K562 (cell line): ENCODE data around the gene DNAJC17.

ENCODE experiments used
- TF ChIP-seq, protein P1 (sequence below), 3 experiments: IDR thresholded peaks in 2 of 3; conservative IDR thresholded peaks in 1 of 3; 2 replicates each; pipeline ENCODE4 v1.5.1; 2011 to 2012; ENCODE audit warnings: low read length in 3 of 3, mild to moderate bottlenecking in 3 of 3, control low read depth in 2 of 3, improper control_type of control experiment in 1 of 3, inconsistent platforms in 1 of 3, low read depth in 1 of 3, mixed read lengths in 1 of 3, moderate library complexity in 1 of 3; ENCODE audit not compliant: insufficient read depth in 2 of 3
- TF ChIP-seq, protein P2 (sequence below): sonication (generic); formaldehyde crosslinking; IDR thresholded peaks from 2 replicates; pipeline ENCODE4 v1.8.0; 2023; ENCODE audit warnings: mild to moderate bottlenecking, missing genetic modification reagents

DNA sequence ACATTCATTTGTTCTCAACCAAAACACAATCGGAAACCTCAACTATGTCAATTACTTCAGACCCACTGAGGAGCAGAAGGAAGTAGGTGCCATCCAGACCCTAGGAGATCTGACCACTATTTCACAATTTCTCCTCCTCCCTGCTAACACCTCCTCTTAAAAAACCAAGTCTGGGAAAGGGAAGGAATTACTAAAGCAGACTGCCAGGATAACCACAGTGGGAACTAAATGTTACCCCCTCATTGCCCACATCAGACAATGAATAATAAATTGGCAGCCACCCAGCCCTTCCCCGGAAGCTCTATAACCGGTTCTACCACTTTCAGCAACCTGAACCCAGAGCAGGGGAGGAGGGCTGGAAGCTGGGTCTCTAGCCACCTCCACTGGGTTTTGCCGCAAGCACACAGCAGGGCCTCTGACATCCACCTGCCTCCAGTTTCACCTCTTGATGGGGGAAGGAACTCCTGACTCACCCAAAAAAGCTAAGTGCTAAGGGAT, 19.9 kb downstream of the DNAJC17 start:
- TF ChIP-seq, protein P1, sequence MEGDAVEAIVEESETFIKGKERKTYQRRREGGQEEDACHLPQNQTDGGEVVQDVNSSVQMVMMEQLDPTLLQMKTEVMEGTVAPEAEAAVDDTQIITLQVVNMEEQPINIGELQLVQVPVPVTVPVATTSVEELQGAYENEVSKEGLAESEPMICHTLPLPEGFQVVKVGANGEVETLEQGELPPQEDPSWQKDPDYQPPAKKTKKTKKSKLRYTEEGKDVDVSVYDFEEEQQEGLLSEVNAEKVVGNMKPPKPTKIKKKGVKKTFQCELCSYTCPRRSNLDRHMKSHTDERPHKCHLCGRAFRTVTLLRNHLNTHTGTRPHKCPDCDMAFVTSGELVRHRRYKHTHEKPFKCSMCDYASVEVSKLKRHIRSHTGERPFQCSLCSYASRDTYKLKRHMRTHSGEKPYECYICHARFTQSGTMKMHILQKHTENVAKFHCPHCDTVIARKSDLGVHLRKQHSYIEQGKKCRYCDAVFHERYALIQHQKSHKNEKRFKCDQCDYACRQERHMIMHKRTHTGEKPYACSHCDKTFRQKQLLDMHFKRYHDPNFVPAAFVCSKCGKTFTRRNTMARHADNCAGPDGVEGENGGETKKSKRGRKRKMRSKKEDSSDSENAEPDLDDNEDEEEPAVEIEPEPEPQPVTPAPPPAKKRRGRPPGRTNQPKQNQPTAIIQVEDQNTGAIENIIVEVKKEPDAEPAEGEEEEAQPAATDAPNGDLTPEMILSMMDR (IDR thresholded peaks at IDR 0.05 in 2 of 3, conservative IDR thresholded peaks at IDR 0.05 in 1 of 3; ENCODE audit: insufficient read depth in 2 of 3, low read depth in 1 of 3, low read length in 3 of 3): no peak
- TF ChIP-seq, protein P2, sequence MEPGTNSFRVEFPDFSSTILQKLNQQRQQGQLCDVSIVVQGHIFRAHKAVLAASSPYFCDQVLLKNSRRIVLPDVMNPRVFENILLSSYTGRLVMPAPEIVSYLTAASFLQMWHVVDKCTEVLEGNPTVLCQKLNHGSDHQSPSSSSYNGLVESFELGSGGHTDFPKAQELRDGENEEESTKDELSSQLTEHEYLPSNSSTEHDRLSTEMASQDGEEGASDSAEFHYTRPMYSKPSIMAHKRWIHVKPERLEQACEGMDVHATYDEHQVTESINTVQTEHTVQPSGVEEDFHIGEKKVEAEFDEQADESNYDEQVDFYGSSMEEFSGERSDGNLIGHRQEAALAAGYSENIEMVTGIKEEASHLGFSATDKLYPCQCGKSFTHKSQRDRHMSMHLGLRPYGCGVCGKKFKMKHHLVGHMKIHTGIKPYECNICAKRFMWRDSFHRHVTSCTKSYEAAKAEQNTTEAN (CRISPR knock-in tag): no peak
